NCI-H510A (cell line): Measurements from ENCODE around the gene TMEM108.

ENCODE experiments used
- DNase-seq: peaks from one replicate; lab custom pipeline; 2025; lab: John Stamatoyannopoulos, UW

Gene TMEM108

DNA sequence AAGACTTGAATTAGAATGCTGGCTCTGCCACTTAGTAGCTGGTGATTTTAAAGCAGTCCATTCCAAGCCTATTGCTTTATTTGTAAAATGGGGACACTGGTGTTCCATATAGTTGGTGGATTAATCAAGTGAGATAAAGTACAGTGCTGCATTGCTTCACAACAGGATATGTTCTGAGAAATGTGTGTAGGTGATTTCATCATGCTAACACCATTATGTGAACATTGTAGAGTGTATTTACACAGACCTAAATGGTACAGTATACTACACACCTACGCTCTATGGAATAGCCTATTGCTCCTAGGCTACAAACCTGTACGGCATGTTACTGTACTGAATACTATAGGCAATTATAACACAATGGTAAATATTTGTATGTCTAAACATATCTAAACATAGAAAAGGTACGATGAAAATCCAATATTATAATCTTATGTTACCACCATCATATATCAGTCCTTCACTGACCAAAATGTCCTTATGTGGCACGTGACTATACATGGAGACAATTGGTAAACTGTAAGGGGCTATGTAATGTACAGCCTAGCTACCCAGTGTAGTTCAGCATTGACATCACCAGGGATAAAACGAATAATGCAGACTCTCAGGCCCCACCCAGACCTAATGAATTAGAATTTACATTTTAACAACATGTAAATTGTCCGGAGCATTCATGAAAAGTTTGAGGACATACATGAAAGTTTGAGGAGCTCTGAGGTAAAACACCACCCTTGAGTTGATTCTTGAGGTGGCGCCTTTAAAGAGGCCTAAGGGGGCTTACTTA lies 240.3 kb downstream of the TMEM108 start:
- no peak for DNase-seq

DNA sequence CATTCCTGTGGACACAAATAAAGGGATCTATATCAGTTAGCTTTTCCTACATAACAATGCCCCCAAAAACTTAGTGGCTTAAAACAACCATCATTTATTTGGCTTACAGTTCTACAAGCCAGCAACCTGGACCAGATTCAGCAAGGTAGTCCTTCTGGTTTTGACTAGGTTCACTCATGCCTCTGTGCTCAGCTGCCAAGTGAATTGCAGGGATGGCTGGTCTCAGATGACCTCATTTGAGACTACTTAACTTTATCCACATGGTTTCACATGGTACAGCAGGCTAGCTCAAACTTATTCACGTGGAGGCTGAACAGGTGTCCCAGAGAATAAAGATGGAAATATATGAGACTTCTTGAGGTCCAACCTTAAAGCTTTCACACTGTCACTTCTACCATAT lies 242.4 kb downstream of the TMEM108 start:
- DNase-seq, result no peak

DNA sequence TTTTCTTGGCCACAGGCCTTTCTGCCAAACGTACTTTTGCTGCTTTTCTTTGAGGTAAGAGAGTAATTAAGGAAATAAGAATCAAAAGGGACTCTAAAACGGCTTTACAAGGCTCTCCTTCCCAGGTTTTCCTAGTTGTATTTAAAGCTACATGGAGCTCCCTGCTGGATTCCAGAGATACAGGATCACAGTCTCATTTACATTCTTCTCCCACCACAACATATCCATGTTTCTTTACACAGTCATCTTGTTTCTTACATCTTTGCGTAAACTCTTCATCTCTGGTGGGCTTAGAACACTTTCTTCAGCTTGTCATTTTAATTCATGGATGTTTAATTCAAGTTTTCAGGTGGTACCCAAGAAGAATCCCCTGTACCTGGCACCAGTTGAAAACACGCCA lies 244.0 kb downstream of the TMEM108 start:
- DNase-seq, result no peak

DNA sequence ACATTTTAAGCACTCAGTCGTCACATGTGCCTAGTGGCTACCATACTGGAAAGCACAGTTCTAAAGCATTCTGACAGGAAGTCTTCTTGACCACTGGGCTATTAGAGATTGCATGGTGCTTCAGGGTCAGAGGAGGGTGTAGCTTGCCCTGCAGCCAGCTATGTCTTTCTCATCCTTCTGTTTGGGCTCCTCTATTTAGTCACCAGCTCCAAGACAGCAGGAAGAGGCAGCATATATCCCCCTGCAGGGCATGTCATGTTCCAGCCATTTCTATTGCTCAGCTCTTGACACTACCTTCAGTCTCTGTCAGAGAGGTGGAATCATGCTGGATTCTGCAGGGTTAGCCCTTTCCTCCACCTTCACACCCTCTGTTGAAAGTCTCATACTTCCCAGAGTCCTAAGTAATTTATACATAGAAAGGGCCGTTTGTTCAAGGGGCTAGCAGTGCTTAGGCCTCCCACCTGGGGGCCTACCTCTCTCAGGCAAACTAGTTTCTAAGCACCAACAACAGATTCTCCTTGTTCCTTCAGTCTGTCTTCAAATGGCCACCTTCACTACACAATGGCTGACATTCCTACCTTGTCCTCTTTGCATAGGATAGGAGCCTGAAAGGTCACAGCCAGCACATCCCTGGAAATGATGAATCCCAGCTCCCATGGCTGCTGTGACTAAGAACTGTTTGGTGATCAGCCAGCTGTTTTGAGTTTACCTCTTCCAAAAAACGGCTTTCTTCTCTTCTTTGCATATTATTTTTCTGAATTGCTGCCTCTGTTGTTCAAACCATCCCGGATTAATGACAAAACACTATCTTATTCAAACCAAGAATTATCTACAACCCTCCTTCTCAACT lies 246.0 kb downstream of the TMEM108 start:
- no peak for DNase-seq

DNA sequence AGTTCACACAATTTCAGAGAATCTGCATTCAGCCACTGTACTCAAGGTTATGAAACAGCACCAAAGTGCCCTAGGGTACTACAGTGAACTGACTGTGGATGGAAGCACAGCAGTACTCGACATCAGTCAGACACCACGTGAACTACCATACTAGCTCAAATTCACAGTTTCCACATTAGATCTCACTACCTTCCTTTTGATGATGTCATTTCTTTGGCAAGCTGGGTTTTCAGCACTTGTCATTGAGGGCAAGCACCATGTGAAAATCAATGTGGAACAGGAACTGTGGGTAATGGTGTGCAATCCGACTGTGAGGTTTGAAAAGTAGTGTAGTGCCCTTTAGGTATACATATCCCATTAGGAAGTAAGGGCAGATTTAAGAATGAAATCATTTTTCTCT lies 251.1 kb downstream of the TMEM108 start:
- no peak for DNase-seq

DNA sequence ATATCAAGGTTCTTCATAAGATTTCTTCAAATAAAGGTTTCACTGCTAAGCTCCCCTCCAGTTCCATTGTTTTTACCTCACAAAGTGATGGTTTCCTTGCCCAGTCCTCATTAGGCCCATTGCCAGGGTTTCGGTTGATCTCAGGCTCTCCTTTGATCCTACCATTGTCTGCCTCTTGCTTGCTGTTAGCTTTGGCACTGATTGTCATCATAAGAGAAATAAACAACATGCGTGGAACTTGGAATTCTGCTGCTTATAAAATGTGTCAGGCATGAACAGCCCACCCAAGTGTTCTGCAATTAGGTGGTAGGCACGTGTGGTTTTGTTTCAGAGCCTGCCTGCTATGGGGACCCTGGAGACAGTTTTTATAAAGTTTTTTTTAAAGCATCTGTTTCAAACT lies 254.1 kb downstream of the TMEM108 start:
- no peak for DNase-seq

DNA sequence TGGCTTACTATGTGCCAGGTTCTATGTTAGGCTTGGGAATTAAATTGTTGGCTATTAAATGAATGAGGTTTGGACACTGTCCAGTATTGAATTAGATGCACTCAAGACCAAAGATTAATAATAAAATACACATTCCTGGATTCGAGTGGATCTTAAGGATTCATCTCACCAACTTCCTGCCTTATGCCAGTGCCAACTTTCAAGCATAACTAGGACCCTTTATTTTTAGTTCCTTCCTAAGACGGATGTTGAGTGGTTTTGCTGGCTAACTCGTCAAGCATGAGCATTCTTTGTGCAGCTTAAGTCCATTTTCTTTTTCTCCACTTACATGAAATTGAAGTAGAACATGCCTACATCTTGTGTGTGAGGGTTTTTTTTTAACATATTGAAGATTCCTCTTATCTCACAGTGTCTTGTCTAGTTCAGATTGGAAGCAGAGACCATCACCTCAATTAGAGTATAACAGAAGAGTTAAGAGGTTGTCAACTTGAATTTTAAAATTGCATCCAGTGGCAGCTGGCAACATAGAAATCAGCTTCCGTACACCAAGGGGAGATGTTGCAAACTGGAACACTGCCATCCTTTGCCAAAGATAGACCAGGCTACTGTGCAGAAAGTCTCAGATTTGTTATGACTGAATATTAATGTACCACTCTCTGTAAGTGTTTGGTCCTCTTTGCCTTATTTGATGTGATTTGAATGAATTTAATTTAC lies 255.4 kb downstream of the TMEM108 start:
- DNase-seq, result no peak

DNA sequence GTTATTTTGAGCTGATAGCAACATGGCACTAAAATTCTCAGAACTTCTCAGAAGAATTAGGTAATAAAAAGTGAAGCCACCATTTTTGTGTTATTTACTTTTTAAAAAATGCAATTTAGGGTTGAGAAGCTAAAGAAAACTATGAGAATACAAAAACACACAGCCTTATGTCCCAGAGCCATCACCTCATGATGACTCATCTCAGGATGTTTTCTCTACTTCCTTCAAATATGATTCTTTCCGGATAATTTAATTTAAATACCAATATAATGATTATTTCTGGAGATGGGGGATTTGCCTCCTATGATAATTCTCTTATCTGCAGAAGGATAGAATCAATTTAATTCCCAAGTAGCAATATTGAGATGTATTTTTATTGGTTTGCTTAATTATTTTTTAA lies 256.1 kb downstream of the TMEM108 start:
- no peak for DNase-seq

DNA sequence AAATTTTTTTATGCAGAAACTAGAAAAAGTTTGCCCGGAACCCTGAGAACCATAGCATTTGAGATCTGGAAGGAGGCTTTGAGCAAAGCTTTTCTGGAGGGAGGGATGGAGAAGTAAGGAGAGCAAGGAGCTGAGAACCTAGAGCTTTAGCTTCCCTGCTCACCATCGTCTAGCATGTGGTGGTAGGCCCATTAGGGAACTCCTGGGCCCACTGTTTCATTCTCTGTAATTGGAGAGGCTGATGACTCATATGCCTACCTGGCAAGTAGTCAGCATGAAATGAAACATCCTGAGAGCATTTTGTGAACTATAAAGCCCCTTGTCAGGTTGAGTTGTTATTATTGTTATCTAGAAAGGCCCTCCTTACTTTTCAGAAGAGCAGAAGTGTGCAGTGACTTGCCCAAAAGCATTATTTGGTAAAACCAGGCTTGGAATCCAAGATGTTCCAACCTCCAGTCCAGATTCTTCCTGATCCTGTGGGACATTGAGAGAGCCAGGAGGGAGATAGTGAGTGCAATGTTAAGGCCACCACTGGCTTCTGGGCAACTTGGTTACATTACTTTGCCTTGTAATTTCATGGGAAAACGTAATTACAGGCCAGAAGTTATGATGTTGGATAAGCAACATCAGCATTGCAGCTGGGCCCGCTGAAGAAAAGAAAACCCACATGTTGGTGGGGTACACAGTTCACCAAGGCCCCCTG lies 257.2 kb downstream of the TMEM108 start:
- DNase-seq, result no peak

DNA sequence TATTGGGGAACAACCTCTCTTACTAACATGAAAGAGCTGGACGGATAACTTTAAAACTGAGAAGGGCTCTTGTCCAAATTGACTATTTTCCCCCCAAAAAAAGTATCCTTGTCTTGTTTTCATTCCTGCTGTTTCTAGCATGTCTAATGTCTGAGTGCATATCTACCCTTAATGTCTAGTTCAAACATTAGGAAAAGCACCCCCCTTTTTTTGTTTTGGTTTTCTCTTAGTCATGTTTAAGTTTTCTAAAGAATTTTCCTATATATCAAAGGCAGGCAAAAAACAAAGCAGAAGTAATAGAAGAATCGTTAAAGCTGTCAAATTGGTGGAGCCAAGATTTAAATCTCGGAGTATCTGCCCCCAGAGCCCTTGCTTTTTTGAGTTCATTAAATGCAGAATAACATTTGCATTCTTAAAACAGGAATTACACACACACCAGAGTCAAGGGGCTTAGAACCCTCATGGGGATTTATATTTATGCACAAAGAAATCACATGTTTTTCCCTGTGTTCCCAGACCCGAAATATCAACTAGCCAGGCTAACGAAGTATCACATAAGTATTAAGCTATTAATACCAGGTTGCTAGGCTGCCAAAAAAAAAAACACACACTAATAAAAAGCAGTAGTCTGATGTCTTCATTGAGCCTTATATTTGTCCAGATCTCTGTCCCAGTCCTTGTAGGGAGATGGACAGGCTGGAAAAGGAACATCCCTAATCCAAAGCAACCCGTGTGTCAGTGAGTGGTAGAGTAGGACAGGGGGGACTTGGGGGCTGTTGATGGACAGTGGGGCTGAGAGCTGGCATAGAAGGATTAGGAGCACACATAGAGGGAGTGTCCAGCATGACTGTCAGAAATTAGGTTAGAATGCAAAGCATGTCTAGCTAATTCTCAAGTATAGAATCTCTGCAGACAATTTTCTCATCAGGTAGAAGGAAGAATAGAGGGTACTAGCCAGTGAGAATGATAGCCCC lies 258.0 kb downstream of the TMEM108 start:
- DNase-seq, result no peak

DNA sequence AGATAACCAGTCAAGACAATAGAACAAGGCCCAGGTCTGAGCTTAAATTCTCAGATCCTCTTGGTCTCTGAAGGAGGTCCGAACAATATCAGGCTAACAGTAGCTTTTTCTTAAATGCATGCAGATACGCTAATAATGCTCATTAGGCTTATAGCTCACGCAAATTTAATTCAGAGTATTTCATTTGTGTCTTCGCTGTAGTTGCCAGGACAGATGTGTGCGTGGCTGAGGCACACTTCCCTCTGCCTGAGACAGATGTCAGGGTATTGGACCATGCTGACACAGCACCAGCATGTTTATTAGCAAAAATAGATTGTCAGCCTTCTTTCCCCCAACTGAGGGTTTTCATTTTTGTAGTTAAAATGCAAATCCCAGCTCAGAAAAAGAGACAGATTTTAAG lies 258.8 kb downstream of the TMEM108 start:
- DNase-seq, result no peak

DNA sequence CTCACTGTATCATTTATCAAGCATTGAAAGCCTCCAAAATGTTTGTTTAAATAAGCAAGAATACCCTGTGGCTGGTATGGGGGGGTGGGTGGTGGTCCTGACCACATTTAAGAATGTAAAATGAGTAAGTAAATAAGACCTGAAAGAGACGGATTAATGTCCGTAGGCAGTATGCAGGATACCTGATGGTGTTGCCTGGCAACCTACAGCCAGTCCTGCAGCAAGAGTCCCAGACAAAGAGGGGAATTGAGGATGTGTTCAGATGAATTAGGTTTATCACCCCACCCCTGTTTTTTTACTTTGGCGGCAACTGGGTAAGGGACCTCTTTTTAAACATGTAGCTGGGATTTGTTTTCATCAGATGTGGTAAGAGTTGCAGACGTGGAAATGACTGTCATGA lies 261.9 kb downstream of the TMEM108 start:
- no peak for DNase-seq

DNA sequence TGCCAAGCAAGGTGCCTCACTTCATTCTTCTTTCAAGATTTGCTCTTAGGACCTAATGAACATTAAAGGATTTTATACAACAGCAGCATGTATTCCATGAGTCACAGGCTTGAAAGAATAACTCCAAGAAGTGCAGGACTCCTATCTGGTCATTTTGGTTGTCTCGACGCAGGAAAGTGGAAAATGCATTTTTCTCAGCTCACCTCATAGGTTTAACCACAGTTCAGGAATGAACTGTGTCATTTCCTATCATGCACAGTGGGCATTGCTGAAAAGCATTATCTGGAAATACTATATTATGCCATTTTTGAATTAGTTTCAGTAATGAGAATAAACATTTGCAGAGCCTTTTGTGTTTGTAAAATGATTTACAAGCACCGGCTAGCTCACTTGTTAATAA lies 263.0 kb downstream of the TMEM108 start:
- DNase-seq, result no peak

DNA sequence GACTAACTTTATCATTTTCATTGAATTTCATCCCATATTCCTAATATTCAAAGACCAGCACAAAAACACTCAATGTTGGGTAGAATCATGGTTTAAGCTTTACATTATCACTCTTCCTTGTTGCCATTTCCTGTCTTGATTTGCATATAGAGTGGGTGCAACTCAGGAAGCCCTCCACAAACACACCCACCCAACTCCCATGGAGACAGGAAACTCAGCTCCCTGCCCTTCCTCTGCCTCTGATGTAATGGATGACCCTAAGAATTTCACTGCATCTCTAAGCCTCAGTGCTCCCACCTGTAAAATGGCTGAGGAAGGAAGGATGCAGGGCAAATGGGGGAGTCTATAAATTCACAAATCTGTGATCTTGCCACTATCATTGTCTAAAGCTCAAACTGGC lies 263.5 kb downstream of the TMEM108 start:
- DNase-seq, result no peak

DNA sequence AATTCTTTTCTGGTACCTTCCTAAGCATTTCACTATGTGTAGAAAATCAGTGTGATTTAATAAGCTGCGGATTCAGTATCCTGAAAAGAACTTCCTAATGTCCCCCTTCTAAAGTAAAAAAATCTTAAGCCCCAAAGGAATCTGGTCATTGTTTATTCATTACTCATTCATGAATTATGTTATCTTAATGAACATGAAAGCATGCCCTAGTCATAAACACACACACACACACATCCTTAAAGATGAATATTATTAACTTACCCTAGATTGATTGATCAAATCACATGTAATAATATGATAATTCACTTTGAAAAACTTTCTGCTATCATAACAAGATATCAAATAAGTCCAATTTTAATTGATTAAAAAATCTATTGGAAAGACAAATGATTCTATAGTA lies 265.2 kb downstream of the TMEM108 start:
- DNase-seq, result no peak

DNA sequence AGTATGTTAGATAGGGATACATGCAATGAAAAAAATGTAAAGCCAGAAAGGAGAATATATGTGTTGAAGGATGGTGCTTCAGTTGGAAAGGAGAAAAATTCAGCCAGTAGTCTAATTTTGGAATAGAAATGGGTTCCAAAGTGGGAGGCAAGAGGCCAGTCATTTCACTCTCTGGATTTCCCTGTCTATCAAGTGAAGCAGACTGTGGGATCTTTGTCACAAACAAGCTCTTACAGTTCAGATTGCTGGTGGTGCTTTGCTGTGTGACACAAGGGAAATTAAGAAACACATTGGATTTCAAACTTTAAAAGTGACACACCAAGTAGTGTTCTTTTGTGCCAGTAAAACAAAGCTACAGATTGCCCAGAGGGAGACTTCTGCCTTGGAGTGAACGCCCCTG lies 279.7 kb downstream of the TMEM108 start:
- no peak for DNase-seq

DNA sequence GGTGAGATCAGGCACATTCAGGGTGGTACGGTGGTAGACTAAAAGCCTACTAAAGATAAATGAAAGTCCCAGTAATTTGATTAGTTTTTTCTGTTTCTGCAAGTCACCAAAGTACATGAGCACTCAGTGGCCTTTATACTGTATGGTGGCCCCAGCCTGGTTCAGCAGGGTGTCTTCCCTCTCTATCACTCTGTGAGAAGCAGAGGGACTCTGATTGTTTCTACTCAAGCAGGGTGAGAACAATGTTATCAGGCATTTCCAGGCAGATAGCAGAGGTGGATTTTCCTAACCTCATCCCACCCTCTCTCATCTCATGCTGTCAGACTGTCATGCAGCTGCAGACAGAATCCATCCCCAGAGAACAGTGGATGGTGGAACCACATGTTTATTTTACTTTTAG lies 290.2 kb downstream of the TMEM108 start:
- no peak for DNase-seq

DNA sequence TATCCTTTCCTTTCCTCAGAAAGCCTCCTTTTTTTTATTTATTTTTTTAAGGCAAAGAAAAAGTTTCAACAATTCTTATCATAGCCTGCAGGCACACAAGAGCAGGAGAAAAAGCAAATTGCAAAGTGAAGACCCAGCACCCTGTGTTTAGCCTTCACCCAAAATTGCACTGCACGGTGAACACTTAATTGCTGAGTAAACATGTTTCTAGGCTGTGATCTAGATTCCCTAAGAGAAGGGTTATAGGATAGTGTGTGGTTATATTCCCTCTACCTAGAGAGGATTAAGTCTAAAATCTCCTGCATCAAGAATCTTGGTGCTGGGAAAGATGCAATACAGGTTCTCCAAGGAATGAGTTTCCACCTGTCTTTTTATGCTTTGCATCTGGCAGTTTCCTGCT lies 291.4 kb downstream of the TMEM108 start:
- DNase-seq, result no peak

DNA sequence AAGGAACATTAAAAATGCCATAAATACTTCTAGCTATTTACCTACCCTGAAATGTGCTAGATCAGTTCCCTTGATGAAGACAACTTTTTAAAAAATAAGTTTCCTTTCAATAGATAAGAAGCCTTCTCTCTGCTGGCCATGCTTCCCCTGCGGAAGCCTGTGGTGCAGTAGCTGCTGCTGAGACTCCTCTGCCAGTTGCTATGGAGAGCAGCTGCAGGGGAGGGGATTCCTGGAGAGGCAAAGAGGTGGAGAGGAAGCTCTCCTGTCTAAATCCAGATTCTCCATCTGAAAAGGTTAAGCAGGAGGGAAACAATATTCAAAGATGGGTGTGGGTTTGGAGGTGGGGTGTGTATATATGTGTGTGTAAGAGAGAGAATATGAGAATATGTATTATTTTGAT lies 291.9 kb downstream of the TMEM108 start:
- no peak for DNase-seq

DNA sequence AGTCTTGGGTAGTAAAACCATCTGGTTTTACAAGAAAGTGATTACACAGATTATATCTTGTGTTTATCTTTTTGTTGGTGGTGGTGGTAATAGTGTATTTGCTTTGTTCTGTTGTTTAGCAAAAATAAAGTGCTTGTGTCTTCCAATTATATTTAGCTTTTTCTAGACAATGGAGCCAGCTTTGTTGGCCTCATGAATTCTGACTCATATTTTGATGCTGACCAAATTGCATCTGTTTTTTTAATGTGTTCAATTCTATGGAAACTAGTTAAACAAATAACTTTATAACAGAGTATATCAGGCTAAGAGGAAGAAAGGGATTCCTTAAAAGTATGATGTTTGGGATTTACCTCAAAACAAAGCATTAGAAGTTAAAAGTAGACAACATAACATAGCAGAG lies 292.3 kb downstream of the TMEM108 start:
- no peak for DNase-seq

DNA sequence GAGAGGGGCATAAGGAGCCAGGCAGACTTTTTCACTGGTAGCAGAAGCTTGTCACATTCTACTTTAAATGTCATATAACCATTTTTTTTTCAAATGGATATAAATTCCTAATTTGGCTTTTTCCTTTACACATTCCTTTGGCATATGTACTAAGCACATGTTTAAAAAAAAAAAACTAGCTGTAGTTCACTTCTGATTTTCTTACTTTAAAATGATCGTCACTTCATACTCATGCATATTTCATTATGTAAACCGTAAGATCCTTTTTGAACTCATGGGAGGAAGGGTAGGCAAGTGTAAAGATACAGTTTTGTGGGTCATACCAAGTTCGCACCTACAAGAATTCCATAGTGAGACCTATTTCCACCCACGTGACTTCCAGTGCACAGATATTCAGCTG lies 316.5 kb downstream of the TMEM108 start:
- DNase-seq, result no peak
